Measurements from ENCODE around the gene CCDC78. TPM values are rescaled to one million over a fixed set of nuclear protein-coding genes. Genes with fewer than 3 reads are reported as not detected.
A peak's percentile ranks its signal among the peaks of the same experiment; 100 is the strongest.

The CCDC78 gene
- total RNA-seq: 5.8 and 7.8 TPM in 2 replicates

GRCh38 chr16:726438-727290 is at the start of gene CCDC78, which contains the start of gene HAGHL:
Gene CCDC78, minus strand, starts transcription at chr16:726443. Its CDS starts 76 bp downstream, at chr16:726367.
Gene HAGHL, plus strand, starts transcription at chr16:727106. Its CDS starts 404 bp downstream, at chr16:727510.
- peaks cover 3% of the 10 kb centered on the region for H3K27me3 Mint-ChIP-seq (ENCODE audit: insufficient read depth)

GRCh38 chr16:775236-775796 is 49.1 kb upstream of the CCDC78 start:
- H3K27ac Mint-ChIP-seq: no peak overlapping the region
- DNase-seq (ENCODE audit: low spot score): no peak
- H3K4me1 Mint-ChIP-seq (ENCODE audit: low read depth): no peaks in the 10 kb centered on the region
- no peaks in the 10 kb centered on the region for H3K27me3 Mint-ChIP-seq (ENCODE audit: insufficient read depth)
- intact Hi-C loops (cut with micrococcal nuclease): no loop called here
- H3K9me3 Mint-ChIP-seq: no peaks in the 10 kb centered on the region
- no peak overlapping the region for H3K4me3 Mint-ChIP-seq
- H3K36me3 Mint-ChIP-seq (ENCODE audit: low read depth): no peaks in the 10 kb centered on the region

More at GRCh38 chr16:726438-727290, at the start of gene CCDC78, which contains the start of gene HAGHL:
- DNase-seq (ENCODE audit: low spot score): peak; percentile 38
- Mint-ChIP-seq H3K36me3 (ENCODE audit: low read depth) (no peaks in the 10 kb centered on the region), H3K9me3 (no peaks in the 10 kb centered on the region), H3K27ac (no peak within 1 kb of the TSS), H3K4me3 (peak within 1 kb of the TSS; percentile 75), H3K4me1 (ENCODE audit: low read depth) (no peaks in the 10 kb centered on the region)
- intact Hi-C loops (cut with micrococcal nuclease): no loop called here

GRCh38 chr16:774086-775001 is 48.1 kb upstream of the CCDC78 start:
- no peaks in the 10 kb centered on the region for H3K27me3 Mint-ChIP-seq (ENCODE audit: insufficient read depth)
- intact Hi-C loops (cut with micrococcal nuclease): no loop called here
- DNase-seq (ENCODE audit: low spot score): no peak

GRCh38 chr16:772959-773358 is 46.7 kb upstream of the CCDC78 start:
- Mint-ChIP-seq H3K27ac (no peak overlapping the region), H3K27me3 (ENCODE audit: insufficient read depth) (no peaks in the 10 kb centered on the region), H3K4me3 (no peak overlapping the region), H3K9me3 (no peaks in the 10 kb centered on the region), H3K4me1 (ENCODE audit: low read depth) (no peaks in the 10 kb centered on the region), H3K36me3 (ENCODE audit: low read depth) (no peaks in the 10 kb centered on the region)
- no peak for DNase-seq (ENCODE audit: low spot score)
- intact Hi-C loops (cut with micrococcal nuclease): no loop called here

More at GRCh38 chr16:774086-775001, 48.1 kb upstream of the CCDC78 start:
- Mint-ChIP-seq H3K27ac (no peak overlapping the region), H3K9me3 (no peaks in the 10 kb centered on the region), H3K4me1 (ENCODE audit: low read depth) (no peaks in the 10 kb centered on the region), H3K4me3 (no peak overlapping the region), H3K36me3 (ENCODE audit: low read depth) (no peaks in the 10 kb centered on the region)

GRCh38 chr16:770411-770810 is 44.2 kb upstream of the CCDC78 start:
- Mint-ChIP-seq H3K36me3 (ENCODE audit: low read depth) (no peaks in the 10 kb centered on the region), H3K4me1 (ENCODE audit: low read depth) (no peaks in the 10 kb centered on the region), H3K9me3 (no peaks in the 10 kb centered on the region), H3K27me3 (ENCODE audit: insufficient read depth) (no peaks in the 10 kb centered on the region), H3K27ac (no peak overlapping the region), H3K4me3 (no peak overlapping the region)
- intact Hi-C loops (cut with micrococcal nuclease): no loop called here
- DNase-seq (ENCODE audit: low spot score): no peak

- intact Hi-C loops (cut with micrococcal nuclease): no loop called here
- H3K4me1 Mint-ChIP-seq (ENCODE audit: low read depth): no peaks in the 10 kb centered on the region
- no peak overlapping the region for H3K4me3 Mint-ChIP-seq
- no peaks in the 10 kb centered on the region for H3K27me3 Mint-ChIP-seq (ENCODE audit: insufficient read depth)
- no peaks in the 10 kb centered on the region for H3K9me3 Mint-ChIP-seq
- no peaks in the 10 kb centered on the region for H3K36me3 Mint-ChIP-seq (ENCODE audit: low read depth)
- no peak for DNase-seq (ENCODE audit: low spot score)
- H3K27ac Mint-ChIP-seq: no peak overlapping the region
Measured at GRCh38 chr16:769934-770333, 43.7 kb upstream of the CCDC78 start.

- no peaks in the 10 kb centered on the region for H3K36me3 Mint-ChIP-seq (ENCODE audit: low read depth)
- intact Hi-C loops (cut with micrococcal nuclease): no loop called here
- H3K27me3 Mint-ChIP-seq (ENCODE audit: insufficient read depth): no peaks in the 10 kb centered on the region
- no peak for DNase-seq (ENCODE audit: low spot score)
- no peaks in the 10 kb centered on the region for H3K4me1 Mint-ChIP-seq (ENCODE audit: low read depth)
- no peaks in the 10 kb centered on the region for H3K9me3 Mint-ChIP-seq
- H3K4me3 Mint-ChIP-seq: no peak overlapping the region
- no peak overlapping the region for H3K27ac Mint-ChIP-seq
Measured at GRCh38 chr16:769184-769784, 43.0 kb upstream of the CCDC78 start.

GRCh38 chr16:768428-768827 is 42.2 kb upstream of the CCDC78 start:
- DNase-seq (ENCODE audit: low spot score): no peak
- Mint-ChIP-seq H3K36me3 (ENCODE audit: low read depth) (no peaks in the 10 kb centered on the region), H3K4me3 (no peak overlapping the region), H3K27me3 (ENCODE audit: insufficient read depth) (no peaks in the 10 kb centered on the region), H3K4me1 (ENCODE audit: low read depth) (no peaks in the 10 kb centered on the region), H3K27ac (no peak overlapping the region), H3K9me3 (no peaks in the 10 kb centered on the region)
- intact Hi-C loops (cut with micrococcal nuclease): no loop called here

- intact Hi-C loops (cut with micrococcal nuclease): no loop called here
- Mint-ChIP-seq H3K36me3 (ENCODE audit: low read depth) (no peaks in the 10 kb centered on the region), H3K9me3 (no peaks in the 10 kb centered on the region), H3K4me1 (ENCODE audit: low read depth) (no peaks in the 10 kb centered on the region), H3K27me3 (ENCODE audit: insufficient read depth) (no peaks in the 10 kb centered on the region), H3K4me3 (no peak overlapping the region), H3K27ac (no peak overlapping the region)
- DNase-seq (ENCODE audit: low spot score): no peak
Measured at GRCh38 chr16:767743-768235, 41.5 kb upstream of the CCDC78 start.

GRCh38 chr16:766820-767640 is 40.8 kb upstream of the CCDC78 start:
- Mint-ChIP-seq H3K27ac (no peak overlapping the region), H3K9me3 (no peaks in the 10 kb centered on the region), H3K36me3 (ENCODE audit: low read depth) (no peaks in the 10 kb centered on the region), H3K4me3 (no peak overlapping the region), H3K27me3 (ENCODE audit: insufficient read depth) (no peaks in the 10 kb centered on the region), H3K4me1 (ENCODE audit: low read depth) (no peaks in the 10 kb centered on the region)
- DNase-seq (ENCODE audit: low spot score): no peak
- intact Hi-C loops (cut with micrococcal nuclease): no loop called here

- no peaks in the 10 kb centered on the region for H3K36me3 Mint-ChIP-seq (ENCODE audit: low read depth)
- no peak overlapping the region for H3K4me3 Mint-ChIP-seq
- no peak overlapping the region for H3K27ac Mint-ChIP-seq
- no peaks in the 10 kb centered on the region for H3K27me3 Mint-ChIP-seq (ENCODE audit: insufficient read depth)
- intact Hi-C loops (cut with micrococcal nuclease): no loop called here
- H3K9me3 Mint-ChIP-seq: no peaks in the 10 kb centered on the region
- no peak for DNase-seq (ENCODE audit: low spot score)
- no peaks in the 10 kb centered on the region for H3K4me1 Mint-ChIP-seq (ENCODE audit: low read depth)
Measured at GRCh38 chr16:766008-766819, 40.0 kb upstream of the CCDC78 start.

All from activated T-helper 1 cell treated with anti-CD3 and anti-CD28 coated beads, Interleukin-12 subunit alpha, Interleukin-12 subunit beta, Interleukin-2, Interleukin-4 antibody, amounts not matched to agents 30 ng/mL and 10 ng/mL and 1 ng/mL, durations not matched to agents 14 hours and 24 hours and 36 hours (primary cell).